PC-9 (cell line): Measurements from ENCODE around the gene ADAMTSL3.

ENCODE experiments used
- EZH2 ChIP-seq: fragments of 200-600 bp; sonication (generic); IDR thresholded peaks from 2 replicates; pipeline ENCODE4 v1.8.0; 2017; ENCODE audit warnings: antibody characterized with exemption, low read depth
- TF ChIP-seq, protein P1 (sequence below): fragments of 200-600 bp; sonication (generic); conservative IDR thresholded peaks from 2 replicates; pipeline ENCODE4 v1.6.1; 2017; ENCODE audit warnings: mixed run types, antibody characterized with exemption, mild to moderate bottlenecking, moderate library complexity

DNA sequence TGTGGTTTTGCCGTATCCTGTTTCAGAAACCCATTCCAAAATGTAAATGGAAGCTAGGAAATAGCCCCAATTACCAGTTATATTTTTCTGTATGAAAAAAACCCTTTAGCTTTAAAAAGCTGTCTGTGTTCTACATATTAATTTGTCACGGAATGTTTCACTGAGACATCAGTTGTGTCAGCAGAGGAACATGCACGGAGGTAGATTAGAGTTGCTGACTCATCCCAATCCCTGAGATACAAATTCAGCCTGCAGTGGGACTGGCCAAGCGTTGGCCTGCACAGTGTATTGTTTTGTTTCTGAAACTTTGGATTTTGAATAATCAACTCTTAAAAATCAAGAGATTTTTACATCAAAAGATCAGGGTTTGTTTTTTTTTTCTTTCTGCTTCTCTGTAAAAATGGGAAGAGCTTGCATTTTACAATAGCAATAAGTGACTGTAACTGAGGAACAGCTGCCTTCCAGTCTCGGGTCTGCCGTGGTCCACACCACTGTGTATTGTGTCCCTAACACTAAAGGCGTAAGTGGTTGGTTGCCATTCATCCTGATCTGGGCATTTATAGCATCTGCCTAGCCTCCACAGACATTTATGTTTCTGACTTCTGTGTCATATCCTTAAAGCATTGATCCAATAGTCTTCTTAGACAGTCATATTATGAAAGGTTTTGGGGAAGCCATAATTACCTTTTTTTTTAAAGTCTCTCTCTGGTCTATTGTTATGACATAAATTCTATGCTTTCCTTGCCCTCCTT lies 218.1 kb downstream of the ADAMTSL3 start:
- TF ChIP-seq, protein P1, sequence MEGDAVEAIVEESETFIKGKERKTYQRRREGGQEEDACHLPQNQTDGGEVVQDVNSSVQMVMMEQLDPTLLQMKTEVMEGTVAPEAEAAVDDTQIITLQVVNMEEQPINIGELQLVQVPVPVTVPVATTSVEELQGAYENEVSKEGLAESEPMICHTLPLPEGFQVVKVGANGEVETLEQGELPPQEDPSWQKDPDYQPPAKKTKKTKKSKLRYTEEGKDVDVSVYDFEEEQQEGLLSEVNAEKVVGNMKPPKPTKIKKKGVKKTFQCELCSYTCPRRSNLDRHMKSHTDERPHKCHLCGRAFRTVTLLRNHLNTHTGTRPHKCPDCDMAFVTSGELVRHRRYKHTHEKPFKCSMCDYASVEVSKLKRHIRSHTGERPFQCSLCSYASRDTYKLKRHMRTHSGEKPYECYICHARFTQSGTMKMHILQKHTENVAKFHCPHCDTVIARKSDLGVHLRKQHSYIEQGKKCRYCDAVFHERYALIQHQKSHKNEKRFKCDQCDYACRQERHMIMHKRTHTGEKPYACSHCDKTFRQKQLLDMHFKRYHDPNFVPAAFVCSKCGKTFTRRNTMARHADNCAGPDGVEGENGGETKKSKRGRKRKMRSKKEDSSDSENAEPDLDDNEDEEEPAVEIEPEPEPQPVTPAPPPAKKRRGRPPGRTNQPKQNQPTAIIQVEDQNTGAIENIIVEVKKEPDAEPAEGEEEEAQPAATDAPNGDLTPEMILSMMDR, result no peak
- no peak for TF ChIP-seq EZH2
